AG09319 (cell line): Measurements from ENCODE around the gene JUP.

Source experiments
- DNase-seq: peaks from one replicate; pipeline ENCODE4 v3.0.0-alpha.2; 2010; ENCODE audit warnings: low read depth; ENCODE audit errors: extremely low read depth
- CTCF ChIP-seq: IDR thresholded peaks from 2 replicates; pipeline ENCODE4 v1.5.1; 2011; ENCODE audit warnings: low read depth, mild to moderate bottlenecking, inconsistent platforms, low read length, moderate library complexity

Gene JUP

GRCh38 chr17:41734139-41734948, 52.2 kb downstream of the JUP start, which contains the start of gene HAP1:
Gene HAP1 (minus strand): TSS chr17:41734643. CDS start chr17:41734634, 9 bp downstream.
- TF ChIP-seq CTCF: no peak
- DNase-seq: no peak

- no peak for DNase-seq
- TF ChIP-seq CTCF: no peak
Measured at GRCh38 chr17:41733348-41734138, 53.0 kb downstream of the JUP start.

- DNase-seq: no peak
Measured at GRCh38 chr17:41731836-41732235, 54.7 kb downstream of the JUP start.

GRCh38 chr17:41730479-41730878, 56.0 kb downstream of the JUP start:
- DNase-seq: no peak
- no peak for TF ChIP-seq CTCF

More at GRCh38 chr17:41731836-41732235, 54.7 kb downstream of the JUP start:
- TF ChIP-seq CTCF: no peak

GRCh38 chr17:41728056-41728455, 58.5 kb downstream of the JUP start:
- DNase-seq: no peak
- no peak for TF ChIP-seq CTCF

- TF ChIP-seq CTCF: no peak
- no peak for DNase-seq
Measured at GRCh38 chr17:41725134-41725533, 61.4 kb downstream of the JUP start.
